ENCODE measurements around the gene ISYNA1. TPM values are rescaled to one million over a fixed set of nuclear protein-coding genes. Genes with fewer than 3 reads are reported as not detected.

ISYNA1 gene
- total and polyA plus RNA-seq, 2 of the 13 experiments (the other 11 are each of a cell fraction or from before 2014, with no cell fraction given): 29.6 to 48.5 TPM

GRCh38 chr19:18450931-18451836 is 13.3 kb upstream of the ISYNA1 start (continued):
- TF ChIP-seq STAG1 (CRISPR knock-in tag; IDR thresholded peaks at IDR 0.05): peak; percentile 97
- TF ChIP-seq SNAI1 (CRISPR knock-in tag; IDR thresholded peaks at IDR 0.05; ENCODE audit: borderline replicate concordance): no peak
- peak; percentile 54; the same call in 1 of the 2 replicates for TF ChIP-seq ZNF782 (CRISPR knock-in tag; IDR thresholded peaks at IDR 0.05; ENCODE audit: borderline replicate concordance)
- no peak for TF ChIP-seq E2F5 (CRISPR knock-in tag; conservative IDR thresholded peaks at IDR 0.05)
- TF ChIP-seq ZNF598 (CRISPR knock-in tag; IDR thresholded peaks at IDR 0.05; ENCODE audit: borderline replicate concordance): peak; percentile 89; the same call in 1 of the 2 replicates
- TF ChIP-seq KDM2A (CRISPR knock-in tag; IDR thresholded peaks at IDR 0.05; ENCODE audit: borderline replicate concordance, low read depth): peak; percentile 80; the same call in 1 of the 2 replicates
- no peak for TF ChIP-seq ZNF609 (CRISPR knock-in tag; IDR thresholded peaks at IDR 0.05; ENCODE audit: borderline replicate concordance)
- no peak for TF ChIP-seq AKAP8 (CRISPR knock-in tag; IDR thresholded peaks at IDR 0.05)
- TF ChIP-seq ATF2 (CRISPR knock-in tag; IDR thresholded peaks at IDR 0.05): 0 out of 2 replicates have a peak, but pooled peaks have one; percentile 21
- peak; percentile 52 for TF ChIP-seq YY1 (IDR thresholded peaks at IDR 0.05; ENCODE audit: insufficient read depth, insufficient replicate concordance, low read depth, low read length)
- no peak for TF ChIP-seq ZFP36L1 (CRISPR knock-in tag; IDR thresholded peaks at IDR 0.05)
- TF ChIP-seq ZGPAT (CRISPR knock-in tag; IDR thresholded peaks at IDR 0.05): peak; percentile 51; the same call in 1 of the 2 replicates
- no peak for TF ChIP-seq RORA (CRISPR knock-in tag; IDR thresholded peaks at IDR 0.05)
- peak; percentile 45; the same call in 1 of the 2 replicates for TF ChIP-seq GATAD2A (CRISPR knock-in tag; IDR thresholded peaks at IDR 0.05)
